Measurements from ENCODE around the gene SLC22A3.

- no peak for TF ChIP-seq CTCF (IDR thresholded peaks at IDR 0.05)
- no peak for TF ChIP-seq POLR2A (IDR thresholded peaks at IDR 0.05)
Observed at GRCh38 chr6:160418370-160418769, 70.2 kb downstream of the SLC22A3 start.

All from testis (tissue), 2 donors.